WTC11 (cell line): ENCODE results near the gene IPCEF1.

Source experiments
- ESRRA ChIP-seq: sonication (generic); formaldehyde crosslinking; IDR thresholded peaks from 2 replicates; pipeline ENCODE4 v1.8.1; 2022; ENCODE audit warnings: mild to moderate bottlenecking, missing genetic modification reagents, borderline replicate concordance
- TEAD4 ChIP-seq: sonication (generic); formaldehyde crosslinking; IDR thresholded peaks from 2 replicates; pipeline ENCODE4 v1.8.0; 2022; ENCODE audit warnings: mild to moderate bottlenecking, missing genetic modification reagents
- TF ChIP-seq, protein P1 (sequence below): sonication (generic); formaldehyde crosslinking; IDR thresholded peaks from 2 replicates; pipeline ENCODE4 v1.8.1; 2022; ENCODE audit warnings: missing genetic modification reagents, borderline replicate concordance
- TF ChIP-seq, protein P2 (sequence below): fragments of 200-600 bp; IDR thresholded peaks from 2 replicates; pipeline ENCODE4 v1.8.0; 2022; ENCODE audit warnings: antibody characterized with exemption
- TF ChIP-seq, protein P3 (sequence below): sonication (generic); formaldehyde crosslinking; IDR thresholded peaks from 2 replicates; pipeline ENCODE4 v1.8.0; 2023; ENCODE audit warnings: missing genetic modification reagents
- TF ChIP-seq, protein P4 (sequence below): sonication (generic); formaldehyde crosslinking; IDR thresholded peaks from 2 replicates; pipeline ENCODE4 v1.8.1; 2023; ENCODE audit warnings: mild to moderate bottlenecking, missing genetic modification reagents
- TF ChIP-seq, protein P5 (sequence below): fragments of 250-450 bp; sonication (Bioruptor Pico); IDR thresholded peaks from 2 replicates; pipeline ENCODE4 v2.1.2; 2022; ENCODE audit warnings: mild to moderate bottlenecking, moderate library complexity

DNA sequence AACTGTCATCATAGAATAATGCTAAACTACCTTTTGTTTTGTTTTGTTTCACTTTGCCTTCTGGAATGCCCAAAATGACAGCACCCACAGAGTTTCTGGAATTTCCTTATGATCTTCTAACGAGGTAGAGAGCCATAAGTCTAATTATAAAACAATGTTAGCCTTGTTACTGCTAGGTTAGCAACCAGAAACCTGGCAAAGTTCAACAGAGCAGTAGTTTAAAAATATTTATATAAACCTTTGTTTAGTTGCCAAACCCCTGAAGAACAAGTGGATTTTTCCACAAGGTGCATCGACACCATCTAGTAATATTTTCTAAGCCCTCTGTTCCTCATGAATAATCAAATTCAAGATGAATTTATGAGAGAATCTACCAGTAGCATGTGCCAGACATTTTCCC, 27.6 kb upstream of the IPCEF1 start:
- TF ChIP-seq, protein P1, sequence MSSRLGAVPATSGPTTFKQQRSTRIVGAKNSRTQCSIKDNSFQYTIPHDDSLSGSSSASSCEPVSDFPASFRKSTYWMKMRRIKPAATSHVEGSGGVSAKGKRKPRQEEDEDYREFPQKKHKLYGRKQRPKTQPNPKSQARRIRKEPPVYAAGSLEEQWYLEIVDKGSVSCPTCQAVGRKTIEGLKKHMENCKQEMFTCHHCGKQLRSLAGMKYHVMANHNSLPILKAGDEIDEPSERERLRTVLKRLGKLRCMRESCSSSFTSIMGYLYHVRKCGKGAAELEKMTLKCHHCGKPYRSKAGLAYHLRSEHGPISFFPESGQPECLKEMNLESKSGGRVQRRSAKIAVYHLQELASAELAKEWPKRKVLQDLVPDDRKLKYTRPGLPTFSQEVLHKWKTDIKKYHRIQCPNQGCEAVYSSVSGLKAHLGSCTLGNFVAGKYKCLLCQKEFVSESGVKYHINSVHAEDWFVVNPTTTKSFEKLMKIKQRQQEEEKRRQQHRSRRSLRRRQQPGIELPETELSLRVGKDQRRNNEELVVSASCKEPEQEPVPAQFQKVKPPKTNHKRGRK (CRISPR knock-in tag) = no peak
- TF ChIP-seq, protein P2, sequence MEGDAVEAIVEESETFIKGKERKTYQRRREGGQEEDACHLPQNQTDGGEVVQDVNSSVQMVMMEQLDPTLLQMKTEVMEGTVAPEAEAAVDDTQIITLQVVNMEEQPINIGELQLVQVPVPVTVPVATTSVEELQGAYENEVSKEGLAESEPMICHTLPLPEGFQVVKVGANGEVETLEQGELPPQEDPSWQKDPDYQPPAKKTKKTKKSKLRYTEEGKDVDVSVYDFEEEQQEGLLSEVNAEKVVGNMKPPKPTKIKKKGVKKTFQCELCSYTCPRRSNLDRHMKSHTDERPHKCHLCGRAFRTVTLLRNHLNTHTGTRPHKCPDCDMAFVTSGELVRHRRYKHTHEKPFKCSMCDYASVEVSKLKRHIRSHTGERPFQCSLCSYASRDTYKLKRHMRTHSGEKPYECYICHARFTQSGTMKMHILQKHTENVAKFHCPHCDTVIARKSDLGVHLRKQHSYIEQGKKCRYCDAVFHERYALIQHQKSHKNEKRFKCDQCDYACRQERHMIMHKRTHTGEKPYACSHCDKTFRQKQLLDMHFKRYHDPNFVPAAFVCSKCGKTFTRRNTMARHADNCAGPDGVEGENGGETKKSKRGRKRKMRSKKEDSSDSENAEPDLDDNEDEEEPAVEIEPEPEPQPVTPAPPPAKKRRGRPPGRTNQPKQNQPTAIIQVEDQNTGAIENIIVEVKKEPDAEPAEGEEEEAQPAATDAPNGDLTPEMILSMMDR = no peak
- no peak for TF ChIP-seq ESRRA (CRISPR knock-in tag)
- TF ChIP-seq, protein P3, sequence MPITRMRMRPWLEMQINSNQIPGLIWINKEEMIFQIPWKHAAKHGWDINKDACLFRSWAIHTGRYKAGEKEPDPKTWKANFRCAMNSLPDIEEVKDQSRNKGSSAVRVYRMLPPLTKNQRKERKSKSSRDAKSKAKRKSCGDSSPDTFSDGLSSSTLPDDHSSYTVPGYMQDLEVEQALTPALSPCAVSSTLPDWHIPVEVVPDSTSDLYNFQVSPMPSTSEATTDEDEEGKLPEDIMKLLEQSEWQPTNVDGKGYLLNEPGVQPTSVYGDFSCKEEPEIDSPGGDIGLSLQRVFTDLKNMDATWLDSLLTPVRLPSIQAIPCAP (CRISPR knock-in tag) = no peak
- TF ChIP-seq, protein P4, sequence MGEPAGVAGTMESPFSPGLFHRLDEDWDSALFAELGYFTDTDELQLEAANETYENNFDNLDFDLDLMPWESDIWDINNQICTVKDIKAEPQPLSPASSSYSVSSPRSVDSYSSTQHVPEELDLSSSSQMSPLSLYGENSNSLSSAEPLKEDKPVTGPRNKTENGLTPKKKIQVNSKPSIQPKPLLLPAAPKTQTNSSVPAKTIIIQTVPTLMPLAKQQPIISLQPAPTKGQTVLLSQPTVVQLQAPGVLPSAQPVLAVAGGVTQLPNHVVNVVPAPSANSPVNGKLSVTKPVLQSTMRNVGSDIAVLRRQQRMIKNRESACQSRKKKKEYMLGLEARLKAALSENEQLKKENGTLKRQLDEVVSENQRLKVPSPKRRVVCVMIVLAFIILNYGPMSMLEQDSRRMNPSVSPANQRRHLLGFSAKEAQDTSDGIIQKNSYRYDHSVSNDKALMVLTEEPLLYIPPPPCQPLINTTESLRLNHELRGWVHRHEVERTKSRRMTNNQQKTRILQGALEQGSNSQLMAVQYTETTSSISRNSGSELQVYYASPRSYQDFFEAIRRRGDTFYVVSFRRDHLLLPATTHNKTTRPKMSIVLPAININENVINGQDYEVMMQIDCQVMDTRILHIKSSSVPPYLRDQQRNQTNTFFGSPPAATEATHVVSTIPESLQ = no peak
- TF ChIP-seq TEAD4 (CRISPR knock-in tag) = no peak
- TF ChIP-seq, protein P5, sequence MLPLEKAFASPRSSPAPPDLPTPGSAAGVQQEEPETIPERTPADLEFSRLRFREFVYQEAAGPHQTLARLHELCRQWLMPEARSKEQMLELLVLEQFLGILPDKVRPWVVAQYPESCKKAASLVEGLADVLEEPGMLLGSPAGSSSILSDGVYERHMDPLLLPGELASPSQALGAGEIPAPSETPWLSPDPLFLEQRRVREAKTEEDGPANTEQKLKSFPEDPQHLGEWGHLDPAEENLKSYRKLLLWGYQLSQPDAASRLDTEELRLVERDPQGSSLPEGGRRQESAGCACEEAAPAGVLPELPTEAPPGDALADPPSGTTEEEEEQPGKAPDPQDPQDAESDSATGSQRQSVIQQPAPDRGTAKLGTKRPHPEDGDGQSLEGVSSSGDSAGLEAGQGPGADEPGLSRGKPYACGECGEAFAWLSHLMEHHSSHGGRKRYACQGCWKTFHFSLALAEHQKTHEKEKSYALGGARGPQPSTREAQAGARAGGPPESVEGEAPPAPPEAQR (CRISPR knock-in tag) = no peak
